A673 (cell line): ENCODE data around the gene CCDC148. TPM values are rescaled to one million over a fixed set of nuclear protein-coding genes. Genes with fewer than 3 reads are reported as not detected.

Experiments used
- BruUV-seq: library from RNA; stranded (reverse); fragments of 400-500 nt; replicated peaks from 2 replicates; lab custom pipeline; 2021; lab: Mats Ljungman, UMichigan
- CTCF ChIA-PET: fragments of 300-600 bp; sonication (Branson Sonifier 250); formaldehyde crosslinking; loops from one replicate; lab custom pipeline; 2022; ENCODE audit warnings: antibody characterized with exemption; lab: Charles Lee
- POLR2A ChIA-PET: fragments of 300-600 bp; sonication (Branson Sonifier 250); formaldehyde crosslinking; loops from one replicate; lab custom pipeline; 2022; ENCODE audit warnings: antibody characterized with exemption; ENCODE audit not compliant: low non-redundant PET; lab: Charles Lee
- DNase-seq: peaks from one replicate; pipeline ENCODE4 v3.0.0-alpha.2; 2015; ENCODE audit warnings: low spot score
- H3K27ac ChIP-seq: fragments of 200-600 bp; sonication (generic); 2 replicates; pipeline ENCODE4 v1.5.1; 2016; ENCODE audit warnings: mixed run types, low read depth, mild to moderate bottlenecking, mixed read lengths, antibody characterized with exemption, low read length; ENCODE audit not compliant: poor library complexity, severe bottlenecking
- H3K27me3 ChIP-seq: fragments of 200-600 bp; sonication (generic); replicated peaks from 2 replicates; pipeline ENCODE4 v1.6.1; 2017; ENCODE audit warnings: mixed run types, low read depth, mild to moderate bottlenecking, mixed read lengths, antibody characterized with exemption, low read length; ENCODE audit not compliant: insufficient read depth, poor library complexity
- H3K36me3 ChIP-seq: fragments of 200-600 bp; sonication (generic); 2 replicates; pipeline ENCODE4 v1.6.1; 2016; ENCODE audit warnings: mixed run types, mild to moderate bottlenecking, mixed read lengths, antibody characterized with exemption, low read length; ENCODE audit not compliant: insufficient read depth, poor library complexity, severe bottlenecking
- H3K4me1 ChIP-seq: fragments of 200-600 bp; sonication (generic); 2 replicates; pipeline ENCODE4 v1.6.1; 2017; ENCODE audit warnings: mixed run types, mild to moderate bottlenecking, mixed read lengths, antibody characterized with exemption, low read length; ENCODE audit not compliant: insufficient read depth, poor library complexity, severe bottlenecking
- H3K4me3 ChIP-seq: fragments of 200-600 bp; sonication (generic); 2 replicates; pipeline ENCODE4 v1.5.1; 2016; ENCODE audit warnings: low read depth, mixed run types, mild to moderate bottlenecking, mixed read lengths, low read length; ENCODE audit not compliant: poor library complexity, severe bottlenecking
- H3K9me3 ChIP-seq: fragments of 200-600 bp; sonication (generic); 2 replicates; pipeline ENCODE4 v1.6.1; 2016; ENCODE audit warnings: mixed run types, low read depth, mild to moderate bottlenecking, mixed read lengths, antibody characterized with exemption, low read length; ENCODE audit not compliant: poor library complexity, severe bottlenecking
- CTCF ChIP-seq: fragments of 300-800, 200-600 bp; sonication (generic); conservative IDR thresholded peaks from 2 replicates; pipeline ENCODE4 v1.5.1; 2017; ENCODE audit warnings: low read depth, mild to moderate bottlenecking, antibody characterized with exemption, low read length, moderate library complexity, mixed read lengths
- EZH2 ChIP-seq: fragments of 200-600 bp; sonication (generic); IDR thresholded peaks from 2 replicates; pipeline ENCODE4 v1.6.1; 2017; ENCODE audit warnings: borderline replicate concordance, low read depth, mild to moderate bottlenecking, mixed read lengths, antibody characterized with exemption, low read length; ENCODE audit not compliant: poor library complexity, severe bottlenecking
- intact Hi-C: fragments of 100-400 bp; cut with micrococcal nuclease; formaldehyde crosslinking; loops from one replicate; pipeline ENCODE4 v1.10.0; 2022; ENCODE audit not compliant: unreplicated experiment
- total RNA-seq: library from RNA; stranded (reverse); gene quantifications from 2 replicates; pipeline ENCODE4 v1.2.3, GENCODE V29; 2021

The CCDC148 gene
- total RNA-seq, 1 experiment from 2014 or later, result 0.90 TPM

GRCh38 chr2:158129037-158129436 is 327.5 kb downstream of the CCDC148 start:
- Histone ChIP-seq H3K36me3 (no peaks in the 10 kb centered on the region), H3K4me3 (no peak overlapping the region), H3K27ac (no peak overlapping the region), H3K4me1 (no peaks in the 10 kb centered on the region), H3K27me3 (no peaks in the 10 kb centered on the region), H3K9me3 (no peaks in the 10 kb centered on the region)
- POLR2A ChIA-PET, result no interaction called here
- TF ChIP-seq EZH2 (no peak), CTCF (no peak)
- intact Hi-C loops, result no loop called here
- no peak for DNase-seq
- CTCF ChIA-PET, result no interaction called here
- no TSS peak for BruUV-seq

- no peaks in the 10 kb centered on the region for H3K36me3 ChIP-seq
- no TSS peak for BruUV-seq
- H3K27me3 ChIP-seq, result no peaks in the 10 kb centered on the region
- TF ChIP-seq CTCF (no peak), EZH2 (no peak)
- POLR2A ChIA-PET, result no interaction called here
- H3K27ac ChIP-seq, result no peak overlapping the region
- H3K9me3 ChIP-seq, result no peaks in the 10 kb centered on the region
- intact Hi-C loops, result no loop called here
- H3K4me1 ChIP-seq, result no peaks in the 10 kb centered on the region
- DNase-seq, result no peak
- CTCF ChIA-PET, result no interaction called here
- no peak overlapping the region for H3K4me3 ChIP-seq
Observed at GRCh38 chr2:158128168-158128973, 328.2 kb downstream of the CCDC148 start.

- BruUV-seq, result no TSS peak
- intact Hi-C loops, result no loop called here
- Histone ChIP-seq H3K36me3 (no peaks in the 10 kb centered on the region), H3K4me1 (no peaks in the 10 kb centered on the region), H3K4me3 (no peak overlapping the region), H3K27me3 (no peaks in the 10 kb centered on the region), H3K27ac (no peak overlapping the region), H3K9me3 (no peaks in the 10 kb centered on the region)
- TF ChIP-seq CTCF, result no peak
- no peak for TF ChIP-seq EZH2
- ChIA-PET POLR2A (no interaction called here), CTCF (no interaction called here)
- DNase-seq, result no peak
Observed at GRCh38 chr2:158127380-158127804, 329.2 kb downstream of the CCDC148 start.
